Measurements from ENCODE around the gene DRD4.

Gene DRD4

DNA sequence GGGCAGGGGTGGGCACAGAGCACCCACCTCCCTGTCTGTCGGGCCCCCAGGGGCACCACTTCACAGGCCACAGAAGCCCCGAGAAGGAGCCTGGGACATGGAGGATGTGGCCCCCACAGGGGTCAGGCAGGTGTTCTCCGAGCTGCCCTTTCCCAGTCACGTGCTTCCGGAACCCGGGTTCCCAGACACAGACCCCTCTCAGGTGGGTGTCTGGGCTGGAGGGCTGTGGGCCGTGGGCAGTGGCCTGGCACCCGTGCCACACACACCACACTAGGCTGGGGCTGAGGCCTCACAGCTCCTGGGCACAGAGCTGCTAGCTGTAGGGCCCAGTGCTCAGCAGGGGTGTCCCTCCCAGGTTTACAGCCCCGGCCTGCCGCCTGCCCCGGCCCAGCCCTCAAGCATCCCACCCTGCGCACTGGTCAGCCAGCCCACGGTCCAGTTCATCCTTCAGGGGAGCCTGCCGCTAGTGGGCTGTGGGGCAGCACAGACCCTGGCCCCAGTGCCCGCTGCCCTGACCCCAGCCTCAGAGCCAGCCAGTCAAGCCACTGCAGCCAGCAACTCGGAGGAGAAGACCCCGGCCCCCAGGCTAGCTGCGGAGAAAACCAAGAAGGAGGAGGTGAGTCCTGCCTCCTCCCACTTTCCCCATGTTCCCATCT is 26.8 kb upstream of the DRD4 start:
- DNase-seq: no peak

DNA sequence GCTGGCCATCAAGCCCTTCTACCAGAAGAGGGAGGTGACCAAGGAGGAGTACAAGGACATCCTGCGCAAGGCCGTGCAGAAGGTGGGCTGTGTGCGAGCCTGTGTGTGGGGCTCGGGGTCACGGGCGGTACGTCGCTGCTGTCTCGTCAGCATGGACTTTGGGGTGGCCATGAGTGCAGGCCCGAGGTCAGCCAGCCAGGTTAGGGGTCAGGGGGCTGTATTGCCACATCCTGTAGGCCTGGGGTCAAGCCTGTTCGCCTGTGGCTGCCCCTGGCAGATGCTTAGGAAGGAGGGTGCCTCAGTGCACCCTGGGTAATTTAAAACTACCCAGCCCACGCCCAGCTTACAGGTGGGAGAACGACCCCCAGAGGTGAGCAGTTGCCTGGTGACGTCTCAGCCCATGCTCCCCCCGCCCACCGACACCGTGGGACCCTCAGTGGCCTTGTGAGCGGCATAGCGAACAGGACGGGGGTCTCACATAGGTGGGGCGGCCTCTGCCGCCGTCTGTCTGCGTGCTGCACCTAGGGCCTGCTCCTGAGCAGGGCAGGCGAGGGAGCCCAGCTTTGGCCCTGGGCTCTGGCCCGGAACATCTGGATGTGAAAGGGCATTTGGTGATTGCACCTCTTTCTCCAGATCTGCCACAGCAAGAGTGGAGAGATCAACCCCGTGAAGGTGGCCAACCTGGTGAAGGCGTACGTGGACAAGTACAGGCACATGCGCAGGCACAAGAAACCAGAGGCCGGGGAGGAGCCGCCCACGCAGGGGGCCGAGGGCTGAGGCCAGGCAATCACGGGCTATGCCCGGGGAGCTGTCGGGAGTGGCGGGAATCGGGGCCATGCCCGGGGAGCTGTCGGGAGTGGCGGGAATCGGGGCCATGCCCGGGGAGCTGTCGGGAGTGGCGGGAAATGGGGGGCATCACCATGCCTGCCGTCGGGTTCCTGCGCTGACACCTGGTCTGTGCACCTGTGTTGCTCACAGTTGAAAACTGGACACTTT is 25.8 kb upstream of the DRD4 start:
- no peak for DNase-seq

DNA sequence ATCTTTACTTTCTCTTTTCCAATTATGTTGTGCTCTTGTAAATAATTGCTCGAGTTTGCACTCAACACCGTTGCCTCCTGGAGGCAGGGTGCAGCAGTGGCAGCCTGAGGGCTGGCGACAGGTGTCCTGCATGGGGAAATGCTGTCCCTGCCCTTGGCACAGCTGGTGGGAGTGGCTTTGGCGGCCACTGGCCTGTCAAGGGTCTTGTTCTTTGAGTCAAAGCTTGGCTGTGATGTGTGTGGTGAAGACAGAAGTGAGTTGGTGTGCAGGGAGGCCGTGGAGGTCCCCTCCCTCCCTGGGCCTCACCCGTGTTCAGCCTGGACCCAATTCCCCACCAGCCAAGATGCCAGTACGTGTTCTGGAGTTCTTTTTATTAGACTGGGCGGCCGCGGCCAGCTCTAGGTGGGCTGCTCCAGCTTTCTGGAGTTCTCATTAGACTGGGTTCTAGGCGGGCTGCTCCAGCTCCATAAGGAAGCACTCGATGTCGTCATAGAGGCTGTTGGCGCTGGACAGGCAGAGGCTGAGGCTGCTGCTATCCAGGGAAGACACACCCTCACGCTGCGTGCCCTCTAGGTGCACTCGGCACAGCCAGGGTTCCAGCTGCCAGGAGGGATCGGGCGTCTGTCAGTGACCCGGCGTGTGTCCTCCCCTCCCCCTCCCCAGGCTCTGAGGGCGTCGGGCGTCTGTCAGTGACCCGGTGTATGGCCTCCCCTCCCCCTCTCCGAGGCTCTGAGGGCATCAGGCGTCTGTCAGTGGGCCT is 24.7 kb upstream of the DRD4 start:
- no peak for DNase-seq

DNA sequence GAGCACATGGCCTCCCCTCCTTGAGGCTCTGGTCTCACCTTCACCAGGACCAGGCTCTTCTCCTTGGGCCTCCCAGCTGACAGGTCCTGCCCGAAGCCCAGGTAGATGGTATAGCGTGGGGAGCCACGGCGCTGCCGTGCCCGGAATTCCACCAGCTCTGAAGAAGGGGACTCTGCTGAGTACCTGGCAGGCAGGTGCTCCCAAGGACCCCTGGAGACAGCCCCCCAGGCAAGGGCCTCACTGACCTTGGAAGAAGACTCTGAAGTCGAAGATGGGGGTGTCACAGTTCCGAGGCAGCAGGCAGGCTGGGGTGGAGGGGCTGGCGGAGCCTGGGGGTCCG is 24.1 kb upstream of the DRD4 start:
- DNase-seq: no peak

- peak; percentile 88 for DNase-seq
These were observed 23.6 kb upstream of the DRD4 start for GRCh38 chr11:613369-613968.

- DNase-seq: no peak
These were observed 22.9 kb upstream of the DRD4 start for GRCh38 chr11:614021-614622.

DNA sequence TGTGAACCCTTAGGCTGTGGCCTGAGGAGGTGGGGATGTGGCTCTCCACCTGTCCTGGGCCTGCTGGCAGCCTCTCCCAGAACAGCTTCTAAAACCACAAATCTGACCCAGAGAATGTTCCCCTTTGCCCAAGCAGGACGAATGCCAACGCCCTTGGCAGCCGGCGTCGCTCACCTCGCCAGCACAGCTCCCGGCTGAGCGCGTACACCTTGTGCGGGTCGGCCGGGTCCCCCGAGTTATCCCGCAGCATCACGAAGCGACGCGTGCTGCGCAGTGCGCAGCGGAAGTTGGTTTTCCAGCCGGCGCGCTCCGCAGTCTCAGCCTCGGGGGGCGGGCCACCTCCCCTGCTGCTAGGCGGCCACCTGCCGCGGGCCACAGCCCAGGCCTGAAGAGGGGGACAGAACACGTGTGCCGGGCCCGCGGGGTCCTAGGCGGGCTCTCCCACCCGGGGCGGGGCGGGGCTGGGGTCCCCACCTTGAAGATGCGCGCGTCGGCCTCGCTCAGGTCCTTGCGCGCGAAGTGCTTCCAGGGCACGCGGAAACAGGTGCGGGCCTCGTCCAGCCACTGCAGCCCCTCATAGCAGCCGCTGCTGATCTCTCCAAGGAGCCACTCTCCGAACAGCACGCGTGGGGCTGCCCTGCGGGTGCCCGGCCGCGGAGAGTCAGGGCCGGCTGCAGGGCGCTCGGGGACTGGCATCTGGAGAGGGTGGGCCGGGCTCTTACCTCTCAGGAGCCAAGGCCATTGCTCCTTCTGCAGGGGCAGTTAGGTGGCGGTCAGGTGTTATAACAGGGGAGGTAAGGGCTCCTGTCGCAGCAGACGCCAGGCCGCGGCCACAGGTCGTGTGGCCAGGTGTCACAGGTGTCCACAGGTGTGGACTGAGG is 22.2 kb upstream of the DRD4 start:
- no peak for DNase-seq

DNA sequence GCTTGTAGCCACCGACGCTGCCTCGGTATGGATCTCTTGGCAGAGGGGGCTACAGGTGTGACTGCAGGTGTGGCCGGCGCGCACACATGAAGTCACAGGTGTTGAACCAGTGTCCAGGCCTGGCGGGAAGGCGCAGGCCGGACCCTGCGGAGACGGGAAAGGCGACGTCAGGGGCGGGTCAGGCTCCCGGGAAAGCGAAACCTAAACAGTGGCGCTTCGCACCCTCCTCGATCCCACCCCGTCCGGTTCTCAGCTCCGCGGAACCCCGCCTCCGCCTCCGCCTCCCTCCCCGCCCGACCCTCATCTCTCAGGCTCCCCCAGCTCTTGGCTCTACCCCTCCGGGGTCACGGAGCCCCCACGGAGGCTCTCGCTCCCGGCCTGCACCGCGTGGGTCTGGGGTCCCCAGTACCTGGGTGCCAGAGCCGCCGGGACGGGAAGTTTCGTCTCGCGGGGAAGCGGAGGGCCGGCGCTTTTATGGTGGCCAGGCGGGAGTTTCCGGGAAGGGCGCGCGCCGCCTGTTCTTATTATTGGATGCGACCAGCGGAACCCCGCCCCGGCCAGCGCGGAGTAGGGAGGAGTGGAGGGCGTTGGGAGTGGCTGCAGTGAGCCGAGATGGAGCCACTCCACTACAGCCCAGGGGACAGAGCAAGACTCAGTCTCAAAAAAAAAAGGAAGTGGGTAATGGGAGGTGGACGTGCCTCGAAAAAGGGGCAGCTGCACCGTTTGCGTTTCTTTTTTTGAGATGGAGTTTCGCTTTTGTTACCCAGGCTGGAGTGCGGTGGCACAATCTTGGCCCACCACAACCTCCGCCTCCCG is 21.4 kb upstream of the DRD4 start, which contains the start of gene IRF7:
TSS of gene IRF7 (minus strand) at position 447 of the 816 bp plus-strand sequence. CDS start 586 bp downstream, outside the sequence.
- peak; percentile 100 for DNase-seq

DNA sequence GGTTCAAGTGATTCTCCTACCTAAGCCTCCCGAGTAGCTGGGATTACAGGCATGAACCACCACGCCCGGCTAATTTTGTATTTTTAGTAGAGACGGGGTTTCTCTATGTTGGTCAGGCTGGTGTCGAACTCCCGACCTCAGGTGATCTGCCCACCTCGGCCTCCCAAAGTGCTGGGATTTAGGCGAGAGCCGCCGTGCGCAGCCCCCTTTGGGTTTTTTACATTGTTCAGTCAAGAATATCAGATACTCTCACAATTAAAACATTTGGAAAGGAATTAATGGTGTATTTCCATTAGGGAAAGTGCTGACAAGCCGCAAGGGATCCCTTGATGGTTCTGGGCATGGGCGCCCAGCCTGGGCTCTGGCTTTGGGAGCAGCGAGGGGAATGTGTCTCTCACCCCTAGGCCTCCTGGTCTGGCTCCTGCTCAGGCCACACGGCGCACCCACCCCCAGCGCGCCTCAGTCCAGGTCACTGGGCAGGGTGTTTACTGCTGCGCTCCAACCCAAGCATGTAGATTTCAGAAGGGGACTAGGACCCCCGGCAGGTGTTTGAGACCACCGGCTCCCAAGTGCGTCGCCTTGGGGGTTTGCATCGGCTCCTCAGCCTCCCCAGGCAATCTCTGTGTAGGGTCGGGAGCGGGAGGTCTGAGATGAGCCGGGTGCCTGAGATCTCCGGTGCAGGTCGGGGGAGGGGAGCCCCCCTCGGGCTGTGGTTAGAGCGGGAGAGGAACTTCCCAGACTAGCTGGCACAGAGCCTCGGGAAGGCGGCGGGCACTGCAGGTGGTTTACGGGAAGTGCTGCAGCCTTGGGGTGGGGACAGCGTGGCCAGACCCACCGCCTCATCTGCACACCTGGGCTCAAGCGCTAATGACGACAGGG is 20.5 kb upstream of the DRD4 start:
- no peak for DNase-seq

GRCh38 chr11:617199-617911 is 19.7 kb upstream of the DRD4 start:
- DNase-seq: no peak

DNA sequence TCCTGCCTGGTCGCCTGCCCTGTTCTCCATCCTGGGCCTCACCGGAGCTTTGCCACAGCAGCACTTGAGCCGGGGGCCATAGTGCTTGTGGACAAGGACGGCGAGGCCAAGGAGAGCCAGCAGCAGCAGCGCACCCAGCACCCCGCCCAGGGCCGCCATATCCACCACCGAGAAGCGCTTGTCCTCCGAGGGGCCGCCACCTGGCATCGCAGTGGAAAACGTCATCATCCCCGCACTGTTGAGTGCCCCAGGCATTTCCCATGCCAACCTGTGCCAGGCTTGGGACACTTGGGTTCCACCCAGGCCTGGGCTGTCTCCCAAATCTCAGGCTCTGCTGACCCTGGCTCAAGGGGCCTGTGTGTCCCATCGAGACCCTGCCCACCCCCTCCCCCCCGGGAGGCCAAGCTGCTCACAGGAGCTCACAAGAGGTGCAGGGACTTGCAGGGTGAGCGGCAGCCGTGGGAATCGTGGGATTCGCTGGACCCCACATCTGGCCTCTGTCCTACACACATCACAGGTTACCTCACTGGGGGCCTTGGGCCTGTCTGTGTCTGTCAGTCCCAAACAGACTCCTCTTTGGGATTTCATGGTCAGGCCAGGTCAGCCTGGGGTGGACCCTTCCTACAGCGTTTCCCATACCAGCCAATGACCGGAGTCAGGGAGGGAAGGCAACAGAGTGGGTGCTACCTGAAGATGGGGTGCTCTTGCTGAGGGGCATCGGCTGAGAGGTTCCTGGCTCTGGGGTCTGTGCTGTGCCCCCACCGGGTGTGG is 19.0 kb upstream of the DRD4 start:
- DNase-seq: no peak

DNA sequence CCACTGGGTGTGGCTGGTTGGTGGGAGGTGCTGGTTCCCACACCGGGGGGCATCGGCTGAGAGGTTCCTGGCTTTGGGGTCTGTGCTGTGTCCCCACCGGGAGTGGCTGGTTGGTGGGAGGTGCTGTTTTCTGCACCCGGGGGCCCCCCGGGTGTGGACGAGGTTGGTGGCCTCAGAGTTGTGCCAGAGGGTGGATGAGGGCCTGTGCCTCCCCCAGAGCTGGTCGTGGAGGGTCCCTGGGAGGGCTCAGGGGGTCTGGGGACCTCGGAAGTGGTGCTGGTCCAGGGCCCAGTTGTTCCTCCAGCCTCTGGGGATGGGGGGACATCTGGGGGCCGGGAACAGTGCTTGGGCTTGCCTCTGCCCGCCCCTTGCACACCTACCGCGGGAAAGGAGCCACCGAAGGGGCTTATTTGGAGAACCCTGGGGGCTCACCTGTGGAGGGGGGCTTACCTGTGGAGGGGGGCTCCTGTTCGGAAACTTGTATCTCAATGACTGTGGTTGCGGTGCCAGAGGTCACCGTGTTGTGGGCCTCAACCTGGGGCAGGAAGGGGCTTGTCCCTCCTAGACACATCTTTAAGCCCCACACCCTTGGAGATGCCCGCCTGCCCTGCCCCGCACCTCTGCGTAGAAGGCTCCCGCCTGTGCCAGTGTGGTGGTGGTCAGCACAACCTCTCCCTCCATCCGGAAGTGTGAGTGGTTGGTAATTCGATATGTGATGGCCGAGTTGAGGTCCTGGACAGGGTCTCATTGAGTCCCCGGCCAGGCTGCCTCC is 18.0 kb upstream of the DRD4 start:
- no peak for DNase-seq

GRCh38 chr11:619628-620050 is 17.4 kb upstream of the DRD4 start:
- DNase-seq: no peak

- no peak for DNase-seq
These were observed 16.9 kb upstream of the DRD4 start for GRCh38 chr11:620201-620600.

GRCh38 chr11:620935-621814 is 15.9 kb upstream of the DRD4 start:
- no peak for DNase-seq

- DNase-seq: no peak
These were observed 15.2 kb upstream of the DRD4 start for GRCh38 chr11:621838-622237.
